H1 (cell line): ENCODE measurements around the gene CDCA7.

Experiments used
- CREB1 ChIP-seq: IDR thresholded peaks from 2 replicates; pipeline ENCODE4 v1.6.1; 2012; ENCODE audit warnings: inconsistent platforms
- CTCF ChIP-seq, 3 experiments: IDR thresholded peaks; 1 replicate in 2 of 3; 2 replicates in 1 of 3; pipeline versions ENCODE4 v1.5.1 to v1.6.1; 2011; ENCODE audit warnings: low read length in 3 of 3, mild to moderate bottlenecking in 3 of 3, inconsistent platforms in 2 of 3, low read depth in 1 of 3, moderate library complexity in 1 of 3; ENCODE audit not compliant: insufficient read depth in 1 of 3; ENCODE audit errors: control extremely low read depth in 1 of 3
- EGR1 ChIP-seq: IDR thresholded peaks from 2 replicates; pipeline ENCODE4 v1.6.1; 2011; ENCODE audit warnings: low read depth, low read length, borderline replicate concordance
- EZH2 ChIP-seq: fragments of 200-600 bp; sonication (generic); IDR thresholded peaks from 2 replicates; pipeline ENCODE4 v1.7.1; 2012; ENCODE audit warnings: low read depth, mild to moderate bottlenecking, moderate library complexity, low read length, inconsistent platforms; ENCODE audit not compliant: severe bottlenecking
- GABPA ChIP-seq: IDR thresholded peaks from 2 replicates; pipeline ENCODE4 v1.6.1; 2011; ENCODE audit warnings: mild to moderate bottlenecking, low read length, moderate library complexity, borderline replicate concordance; ENCODE audit not compliant: insufficient read depth
- POLR2A ChIP-seq, 2 experiments: IDR thresholded peaks; 1 replicate in 1 of 2; 2 replicates in 1 of 2; pipeline ENCODE4 v1.6.1; 2011; ENCODE audit warnings: low read depth in 2 of 2, low read length in 2 of 2, mild to moderate bottlenecking in 2 of 2; ENCODE audit errors: control extremely low read depth in 1 of 2
- POLR2AphosphoS5 ChIP-seq: IDR thresholded peaks from 2 replicates; pipeline ENCODE4 v1.6.1; 2011; ENCODE audit warnings: low read depth, low read length

DNA sequence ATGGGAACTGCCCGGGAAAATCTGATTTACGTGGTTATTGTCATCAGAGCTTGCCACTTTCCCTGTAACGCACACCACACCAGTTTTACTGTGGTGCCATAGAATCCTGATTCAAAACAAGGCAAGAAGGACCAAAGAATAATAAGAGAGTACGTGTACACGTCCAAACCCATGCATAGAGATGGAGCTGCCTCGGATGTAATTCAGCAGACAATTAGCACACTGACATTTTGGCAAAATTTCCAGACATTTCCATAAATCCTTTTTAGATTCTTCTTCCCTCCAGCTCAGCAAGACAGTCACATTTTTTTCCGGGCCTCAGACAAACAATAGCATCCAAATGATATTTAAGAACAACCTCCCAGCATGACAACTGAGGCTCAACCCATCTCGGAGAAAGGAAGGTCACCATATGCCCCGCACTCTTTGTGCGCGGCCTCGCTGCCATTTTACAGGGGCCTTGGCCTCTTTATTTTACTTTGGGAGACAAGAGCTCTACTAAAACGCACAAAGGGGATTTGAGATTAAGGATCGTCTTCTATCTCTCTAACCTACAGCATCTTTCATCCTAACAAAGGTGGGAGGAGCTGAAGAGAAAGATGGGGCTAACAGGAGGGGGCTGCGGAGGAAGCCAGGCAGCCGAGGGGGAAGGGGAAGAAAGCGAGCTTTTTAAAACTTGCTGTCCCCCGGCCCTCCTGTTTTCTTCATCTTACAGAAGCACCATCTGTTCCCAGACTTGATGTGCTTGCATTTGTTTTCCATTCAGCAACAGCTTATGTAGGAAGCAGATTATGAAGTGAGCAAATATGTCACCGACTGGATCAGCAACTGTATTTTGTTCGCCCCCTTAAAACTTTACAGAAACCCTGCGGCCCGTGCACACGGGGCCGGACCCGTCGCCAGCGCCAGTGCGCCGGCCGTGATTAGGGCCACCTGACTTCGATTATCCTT, 61.0 kb downstream of the CDCA7 start:
- TF ChIP-seq EZH2 = no peak
- TF ChIP-seq CREB1 = no peak
- no peak for TF ChIP-seq POLR2A (IDR thresholded peaks at IDR 0.05; ENCODE audit: control extremely low read depth in 1 of 2, low read depth in 2 of 2, low read length in 2 of 2)
- TF ChIP-seq CTCF (IDR thresholded peaks at IDR 0.05; ENCODE audit: control extremely low read depth in 1 of 3, insufficient read depth in 1 of 3, low read depth in 1 of 3, low read length in 3 of 3) = no peak
- no peak for TF ChIP-seq GABPA
- TF ChIP-seq POLR2AphosphoS5 = no peak
- no peak for TF ChIP-seq EGR1
